GM11168 (cell line): ENCODE results near the gene PCDH8.

ENCODE experiments used
- in situ Hi-C: fragments of 300-500 bp; cut with MboI; formaldehyde crosslinking; loops from one replicate; pipeline ENCODE4 v1.12.0; 2022; ENCODE audit warnings: low sequenced_read_pairs; ENCODE audit not compliant: unreplicated experiment

Gene PCDH8

GRCh38 chr13:52848455-52849195 is at the start of gene PCDH8:
TSS of gene PCDH8 (minus strand) at chr13:52848640. CDS start at chr13:52848436, 204 bp downstream.
- in situ Hi-C loops, result loop anchor here (10.0 kb wide), 1 partner anchor 116 kb away; no protein-coding TSS in a partner anchor

GRCh38 chr13:52896827-52897659 is 48.6 kb upstream of the PCDH8 start:
- in situ Hi-C loops, result no loop called here

- in situ Hi-C loops, result no loop called here
Observed at GRCh38 chr13:52894413-52894812, 46.0 kb upstream of the PCDH8 start.

GRCh38 chr13:52892925-52893324 is 44.5 kb upstream of the PCDH8 start:
- in situ Hi-C loops, result no loop called here

- in situ Hi-C loops, result no loop called here
Observed at GRCh38 chr13:52891706-52892105, 43.3 kb upstream of the PCDH8 start.

GRCh38 chr13:52887165-52887564 is 38.7 kb upstream of the PCDH8 start:
- in situ Hi-C loops, result no loop called here

- in situ Hi-C loops, result no loop called here
Observed at GRCh38 chr13:52885141-52885540, 36.7 kb upstream of the PCDH8 start.

GRCh38 chr13:52884429-52885010 is 36.1 kb upstream of the PCDH8 start:
- in situ Hi-C loops, result no loop called here

GRCh38 chr13:52882785-52883184 is 34.3 kb upstream of the PCDH8 start:
- in situ Hi-C loops, result no loop called here

- in situ Hi-C loops, result no loop called here
Observed at GRCh38 chr13:52879950-52880741, 31.7 kb upstream of the PCDH8 start.

- in situ Hi-C loops, result no loop called here
Observed at GRCh38 chr13:52878831-52879230, 30.4 kb upstream of the PCDH8 start.

GRCh38 chr13:52870143-52870542 is 21.7 kb upstream of the PCDH8 start:
- in situ Hi-C loops, result no loop called here

- in situ Hi-C loops, result no loop called here
Observed at GRCh38 chr13:52869621-52870020, 21.2 kb upstream of the PCDH8 start.

- in situ Hi-C loops, result no loop called here
Observed at GRCh38 chr13:52869050-52869449, 20.6 kb upstream of the PCDH8 start.

GRCh38 chr13:52868190-52868589 is 19.8 kb upstream of the PCDH8 start:
- in situ Hi-C loops, result no loop called here

- in situ Hi-C loops, result no loop called here
Observed at GRCh38 chr13:52864941-52865340, 16.5 kb upstream of the PCDH8 start.

- in situ Hi-C loops, result no loop called here
Observed at GRCh38 chr13:52862358-52863206, 14.1 kb upstream of the PCDH8 start.

GRCh38 chr13:52852444-52852843 is 4.0 kb upstream of the PCDH8 start:
- in situ Hi-C loops, result no loop called here
